Measurements from ENCODE around the gene PRR23C. TPM values are rescaled to one million over a fixed set of nuclear protein-coding genes. Genes with fewer than 3 reads are reported as not detected.

The PRR23C gene
- total and polyA plus RNA-seq, 2 experiments from 2014 or later: not detected

GRCh38 chr3:139043554-139044365 lies 932 bp downstream of the PRR23C start:
- Mint-ChIP-seq H3K27ac (no peak overlapping the region), H3K4me3 (no peak overlapping the region), H3K9me3 (peaks cover 23% of the 10 kb centered on the region), H3K36me3 (ENCODE audit: low read depth) (peaks cover 13% of the 10 kb centered on the region; the same call in 2 of the 3 replicates), H3K27me3 (ENCODE audit: insufficient read depth, low read depth, poor library complexity) (no peaks in the 10 kb centered on the region), H3K4me1 (no peaks in the 10 kb centered on the region)
- no peak overlapping the region for H3K27ac ChIP-seq (ENCODE audit: low read depth)
- no peaks in the 10 kb centered on the region for H4K20me1 ChIP-seq (replicated peaks; ENCODE audit: insufficient read depth)
- TF ChIP-seq EZH2phosphoT487 (IDR thresholded peaks at IDR 0.05; ENCODE audit: unreplicated experiment) (no peak), REST (IDR thresholded peaks at IDR 0.05; ENCODE audit: unreplicated experiment) (no peak)
- ATAC-seq (no peak), DNase-seq (ENCODE audit: low spot score) (no peak)
- no peak overlapping the region for H3K4me2 ChIP-seq
- no peaks in the 10 kb centered on the region for H3K36me3 ChIP-seq (ENCODE audit: insufficient read depth)
- no peaks in the 10 kb centered on the region for H3K79me2 ChIP-seq (replicated peaks; ENCODE audit: insufficient read depth)
- no peaks in the 10 kb centered on the region for H3K27me3 ChIP-seq (ENCODE audit: insufficient read depth)
- H3K4me3 ChIP-seq: no peak overlapping the region
- H3F3A ChIP-seq (replicated peaks; ENCODE audit: low read depth): no peaks in the 10 kb centered on the region
- H2AFZ ChIP-seq: no peak overlapping the region
- peaks cover 2% of the 10 kb centered on the region for H3K4me1 ChIP-seq (ENCODE audit: insufficient read depth)
- no peaks in the 10 kb centered on the region for H3K9me2 ChIP-seq (ENCODE audit: insufficient read depth)

- ATAC-seq: no peak
- Histone ChIP-seq H3F3A (replicated peaks; ENCODE audit: low read depth) (no peaks in the 10 kb centered on the region), H3K9me2 (ENCODE audit: insufficient read depth) (no peaks in the 10 kb centered on the region), H3K4me2 (no peak overlapping the region), H3K4me1 (ENCODE audit: insufficient read depth) (peaks cover 6% of the 10 kb centered on the region), H3K27me3 (ENCODE audit: insufficient read depth) (no peaks in the 10 kb centered on the region), H2AFZ (0 out of 2 replicates have a peak overlapping the region, but pooled peaks have one; percentile 38), H3K36me3 (ENCODE audit: insufficient read depth) (no peaks in the 10 kb centered on the region), H3K4me3 (no peak overlapping the region), H4K20me1 (replicated peaks; ENCODE audit: insufficient read depth) (no peaks in the 10 kb centered on the region), H3K27ac (ENCODE audit: low read depth) (no peak overlapping the region), H3K79me2 (replicated peaks; ENCODE audit: insufficient read depth) (no peaks in the 10 kb centered on the region)
- H3K27me3 Mint-ChIP-seq (ENCODE audit: insufficient read depth, low read depth, poor library complexity): no peaks in the 10 kb centered on the region
- no peaks in the 10 kb centered on the region for H3K9me3 Mint-ChIP-seq
- H3K4me3 Mint-ChIP-seq: no peak overlapping the region
- H3K36me3 Mint-ChIP-seq (ENCODE audit: low read depth): no peaks in the 10 kb centered on the region
- no peak for DNase-seq (ENCODE audit: low spot score)
- peaks cover 2% of the 10 kb centered on the region; the same call in 1 of the 3 replicates for H3K4me1 Mint-ChIP-seq
- no peak overlapping the region for H3K27ac Mint-ChIP-seq
- TF ChIP-seq STAT1 (IDR thresholded peaks at IDR 0.05; ENCODE audit: unreplicated experiment) (no peak), ZNF462 (CRISPR knock-in tag; IDR thresholded peaks at IDR 0.05) (no peak), REST (IDR thresholded peaks at IDR 0.05; ENCODE audit: unreplicated experiment) (no peak), POLR2AphosphoS5 (IDR thresholded peaks at IDR 0.05; ENCODE audit: low read depth) (no peak), NANOG (IDR thresholded peaks at IDR 0.05; ENCODE audit: borderline replicate concordance) (no peak), ZNF114 (CRISPR knock-in tag; IDR thresholded peaks at IDR 0.05) (no peak)
Measured at GRCh38 chr3:139037478-139037877, 7.2 kb downstream of the PRR23C start.

Measured in GM23338 (cell line).